Astrocyte (in vitro differentiated cells and primary cell): Measurements from ENCODE around the gene CHST9. TPM values are rescaled to one million over a fixed set of nuclear protein-coding genes. Genes with fewer than 3 reads are reported as not detected.

ENCODE experiments used
- DNase-seq: peaks from one replicate; pipeline ENCODE4 v3.0.0-alpha.2; 2010; ENCODE audit warnings: low read depth
- FAIRE-seq: peaks from 2 replicates; lab custom pipeline; 2011; peaks lifted over from hg19 to GRCh38; lab: Jason Lieb, UNC
- H2AFZ ChIP-seq: 2 replicates; pipeline ENCODE4 v1.6.0; 2012; ENCODE audit warnings: low read depth, low read length, inconsistent platforms
- H3K27ac ChIP-seq: 2 replicates; pipeline ENCODE4 v1.5.1; 2011; ENCODE audit warnings: low read depth, low read length, inconsistent platforms
- H3K27me3 ChIP-seq: 2 replicates; pipeline ENCODE4 v1.6.0; 2011; ENCODE audit warnings: low read length, inconsistent platforms; ENCODE audit not compliant: insufficient read depth
- H3K36me3 ChIP-seq: 2 replicates; pipeline ENCODE4 v1.5.1; 2011; ENCODE audit warnings: low read length, inconsistent platforms; ENCODE audit not compliant: insufficient read depth
- H3K4me1 ChIP-seq: 2 replicates; pipeline ENCODE4 v1.5.1; 2011; ENCODE audit warnings: low read length, inconsistent platforms; ENCODE audit not compliant: insufficient read depth
- H3K4me2 ChIP-seq: 2 replicates; pipeline ENCODE4 v1.6.0; 2012; ENCODE audit warnings: low read length, inconsistent platforms
- H3K4me3 ChIP-seq: 2 replicates; pipeline ENCODE4 v1.5.1; 2011; ENCODE audit warnings: low read depth, mild to moderate bottlenecking, low read length, inconsistent platforms; ENCODE audit not compliant: insufficient read depth
- H3K79me2 ChIP-seq: 2 replicates; pipeline ENCODE4 v1.6.0; 2012; ENCODE audit warnings: mild to moderate bottlenecking, low read length, inconsistent platforms; ENCODE audit not compliant: insufficient read depth
- H3K9ac ChIP-seq: 2 replicates; pipeline ENCODE4 v1.6.0; 2012; ENCODE audit warnings: mild to moderate bottlenecking, low read length, inconsistent platforms
- H3K9me3 ChIP-seq: 2 replicates; pipeline ENCODE4 v1.5.1; 2012; ENCODE audit warnings: low read depth, mild to moderate bottlenecking, low read length, inconsistent platforms; ENCODE audit not compliant: insufficient read depth
- H4K20me1 ChIP-seq: 2 replicates; pipeline ENCODE4 v1.6.0; 2012; ENCODE audit warnings: low read length, inconsistent platforms; ENCODE audit not compliant: insufficient read depth
- H3K27ac Mint-ChIP-seq: one replicate; pipeline ENCODE4 v1.8.0; 2021; ENCODE audit warnings: mild to moderate bottlenecking, mixed read lengths; ENCODE audit not compliant: unreplicated experiment
- H3K27me3 Mint-ChIP-seq: one replicate; pipeline ENCODE4 v1.8.0; 2021; ENCODE audit warnings: low read depth, mixed read lengths; ENCODE audit not compliant: unreplicated experiment
- H3K36me3 Mint-ChIP-seq: one replicate; pipeline ENCODE4 v1.8.0; 2021; ENCODE audit warnings: low read depth, mixed read lengths; ENCODE audit not compliant: unreplicated experiment
- H3K4me1 Mint-ChIP-seq: one replicate; pipeline ENCODE4 v1.8.0; 2021; ENCODE audit warnings: low read depth, mixed read lengths; ENCODE audit not compliant: unreplicated experiment
- H3K4me3 Mint-ChIP-seq: one replicate; pipeline ENCODE4 v1.8.0; 2021; ENCODE audit warnings: mild to moderate bottlenecking, moderate library complexity, mixed read lengths; ENCODE audit not compliant: unreplicated experiment
- H3K9me3 Mint-ChIP-seq: one replicate; pipeline ENCODE4 v1.8.0; 2021; ENCODE audit warnings: mild to moderate bottlenecking, mixed read lengths; ENCODE audit not compliant: unreplicated experiment
- CTCF ChIP-seq: IDR thresholded peaks from 2 replicates; pipeline ENCODE4 v1.5.1; 2011; ENCODE audit warnings: low read depth, mild to moderate bottlenecking, inconsistent platforms, low read length, moderate library complexity; ENCODE audit not compliant: insufficient read depth
- EZH2 ChIP-seq: IDR thresholded peaks from 2 replicates; pipeline ENCODE4 v1.6.1; 2012; ENCODE audit warnings: mild to moderate bottlenecking, low read length, inconsistent platforms; ENCODE audit not compliant: insufficient read depth
- total RNA-seq: library from RNA; stranded (reverse); gene quantifications from 2 replicates; pipeline ENCODE4 v1.2.1, GENCODE V29; 2021

The CHST9 gene
- total RNA-seq, 1 donor from 2014 or later: 1.3 TPM

- Histone ChIP-seq H3K27ac (no peak overlapping the region), H3K36me3 (no peaks in the 10 kb centered on the region), H3K4me1 (no peaks in the 10 kb centered on the region), H2AFZ (no peak overlapping the region), H3K79me2 (no peaks in the 10 kb centered on the region), H4K20me1 (no peaks in the 10 kb centered on the region), H3K4me2 (no peak overlapping the region), H3K9ac (no peak overlapping the region), H3K4me3 (no peak overlapping the region), H3K27me3 (no peaks in the 10 kb centered on the region), H3K9me3 (no peaks in the 10 kb centered on the region)
- H3K27ac Mint-ChIP-seq: no peak overlapping the region
- TF ChIP-seq EZH2: no peak
- TF ChIP-seq CTCF: no peak
- FAIRE-seq (no peak), DNase-seq (no peak)
- H3K4me3 Mint-ChIP-seq: no peak overlapping the region
- no peaks in the 10 kb centered on the region for H3K27me3 Mint-ChIP-seq
- no peaks in the 10 kb centered on the region for H3K4me1 Mint-ChIP-seq
- H3K36me3 Mint-ChIP-seq: no peaks in the 10 kb centered on the region
- no peaks in the 10 kb centered on the region for H3K9me3 Mint-ChIP-seq
These were observed 214.5 kb downstream of the CHST9 start for GRCh38 chr18:26970637-26971036.

DNA sequence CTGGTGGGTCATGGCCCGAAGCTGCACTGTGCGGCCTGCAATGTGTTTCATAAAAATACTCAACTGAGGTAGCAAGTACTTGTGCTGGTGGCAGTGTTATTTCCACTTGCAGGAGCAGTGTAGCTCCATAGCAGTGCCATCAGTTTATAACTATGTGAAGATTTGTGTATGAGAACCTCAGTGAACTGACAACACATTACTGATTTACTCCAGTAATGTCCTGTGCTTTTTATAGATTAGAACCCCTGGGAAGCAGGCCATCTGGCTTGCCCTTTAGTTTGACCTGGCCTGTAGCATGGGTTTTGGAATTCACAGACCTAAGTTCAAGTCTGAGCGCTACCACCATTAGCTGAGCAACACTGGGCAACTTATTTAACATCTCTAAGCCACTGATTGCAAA is 219.9 kb downstream of the CHST9 start:
- FAIRE-seq: no peak
- H3K27ac Mint-ChIP-seq: no peak overlapping the region
- Histone ChIP-seq H3K4me3 (no peak overlapping the region), H3K79me2 (no peaks in the 10 kb centered on the region), H3K4me2 (no peak overlapping the region), H2AFZ (no peak overlapping the region), H4K20me1 (no peaks in the 10 kb centered on the region), H3K27me3 (no peaks in the 10 kb centered on the region), H3K36me3 (no peaks in the 10 kb centered on the region), H3K27ac (no peak overlapping the region), H3K9me3 (no peaks in the 10 kb centered on the region), H3K9ac (no peak overlapping the region), H3K4me1 (no peaks in the 10 kb centered on the region)
- H3K9me3 Mint-ChIP-seq: no peaks in the 10 kb centered on the region
- no peak for DNase-seq
- no peaks in the 10 kb centered on the region for H3K27me3 Mint-ChIP-seq
- no peaks in the 10 kb centered on the region for H3K4me1 Mint-ChIP-seq
- no peak overlapping the region for H3K4me3 Mint-ChIP-seq
- no peak for TF ChIP-seq CTCF
- no peak for TF ChIP-seq EZH2
- H3K36me3 Mint-ChIP-seq: no peaks in the 10 kb centered on the region

GRCh38 chr18:26963292-26963691 is 221.8 kb downstream of the CHST9 start:
- Mint-ChIP-seq H3K4me3 (no peak overlapping the region), H3K4me1 (no peaks in the 10 kb centered on the region), H3K9me3 (no peaks in the 10 kb centered on the region), H3K27ac (no peak overlapping the region), H3K36me3 (no peaks in the 10 kb centered on the region), H3K27me3 (no peaks in the 10 kb centered on the region)
- H3K4me3 ChIP-seq: no peak overlapping the region
- no peaks in the 10 kb centered on the region for H3K27me3 ChIP-seq
- H3K9me3 ChIP-seq: no peaks in the 10 kb centered on the region
- H3K4me2 ChIP-seq: no peak overlapping the region
- TF ChIP-seq CTCF (peak; percentile 7), EZH2 (no peak)
- no peak for DNase-seq
- no peaks in the 10 kb centered on the region for H3K4me1 ChIP-seq
- no peak overlapping the region for H2AFZ ChIP-seq
- H4K20me1 ChIP-seq: no peaks in the 10 kb centered on the region
- no peaks in the 10 kb centered on the region for H3K79me2 ChIP-seq
- no peaks in the 10 kb centered on the region for H3K36me3 ChIP-seq
- H3K9ac ChIP-seq: no peak overlapping the region
- no peak overlapping the region for H3K27ac ChIP-seq
- FAIRE-seq: no peak
